ENCODE data around the gene CPO. TPM values are rescaled to one million over a fixed set of nuclear protein-coding genes. Genes with fewer than 3 reads are reported as not detected.

Gene CPO
- total RNA-seq, 2 experiments from 2014 or later: not detected

- H3K9me3 ChIP-seq (ENCODE audit: low read length): no peaks in the 10 kb centered on the region
- ChIA-PET POLR2A (no interaction called here), CTCF (ENCODE audit: unreplicated experiment) (no interaction called here)
- H3K27ac ChIP-seq (ENCODE audit: low read depth, low read length, poor library complexity, severe bottlenecking): no peak overlapping the region
- no peaks in the 10 kb centered on the region for H3K4me1 ChIP-seq (ENCODE audit: insufficient read depth, low read length, poor library complexity, severe bottlenecking)
- no peak overlapping the region for H2AFZ ChIP-seq (ENCODE audit: low read length)
- no TSS peak for BruUV-seq (replicated peaks)
- H3K36me3 ChIP-seq (ENCODE audit: insufficient read depth, low read length): no peaks in the 10 kb centered on the region
- no peaks in the 10 kb centered on the region for H3K9me2 ChIP-seq (ENCODE audit: insufficient read depth, low read length)
- H3K4me2 ChIP-seq (ENCODE audit: low read length): no peak overlapping the region
- H4K20me1 ChIP-seq (ENCODE audit: insufficient read depth, low read length): no peaks in the 10 kb centered on the region
- intact Hi-C loops (cut with micrococcal nuclease; ENCODE audit: unreplicated experiment): no loop called here
- no peaks in the 10 kb centered on the region for H3K79me2 ChIP-seq (ENCODE audit: insufficient read depth, low read depth, low read length)
- TF ChIP-seq EZH2phosphoT487 (IDR thresholded peaks at IDR 0.05; ENCODE audit: borderline replicate concordance, low read depth, low read length) (no peak), CTCF (conservative IDR thresholded peaks at IDR 0.05; ENCODE audit: low read length) (no peak)
- H3K4me3 ChIP-seq (ENCODE audit: low read depth, low read length, poor library complexity, severe bottlenecking): no peak overlapping the region
- no peak for DNase-seq (ENCODE audit: low spot score)
Observed at GRCh38 chr2:207015901-207016300, 76.6 kb downstream of the CPO start.

Other genes starting within 250 kb of the CPO start
- not detected in 2 replicates for gene DYTN, start 221.1 kb upstream of the CPO start, total RNA-seq (2014; rRNA removed; shearing (Covaris generic))
- not detected in 2 replicates for gene DYTN, start 221.1 kb upstream of the CPO start, total RNA-seq (2022)
- 0.23 and 0.28 TPM in 2 replicates for gene MDH1B, start 174.2 kb upstream of the CPO start, total RNA-seq (2014; rRNA removed; shearing (Covaris generic))
- gene MDH1B, start 174.2 kb upstream of the CPO start, total RNA-seq (2022): 0.19 and 0.37 TPM in 2 replicates
- 17.0 and 18.3 TPM in 2 replicates for gene FASTKD2, start 173.9 kb upstream of the CPO start, total RNA-seq (2014; rRNA removed; shearing (Covaris generic))
- gene FASTKD2, start 173.9 kb upstream of the CPO start, total RNA-seq (2022): 19.0 and 20.9 TPM in 2 replicates
- 0.08 TPM in 1 of 2 replicates, not detected in the other for gene KLF7, start 226.4 kb downstream of the CPO start, total RNA-seq (2014; rRNA removed; shearing (Covaris generic))
- gene KLF7, start 226.4 kb downstream of the CPO start, total RNA-seq (2022): 0.35 TPM in 1 of 2 replicates, not detected in the other